Measurements from ENCODE around the gene ZNF789. TPM values are rescaled to one million over a fixed set of nuclear protein-coding genes. Genes with fewer than 3 reads are reported as not detected.
A peak's percentile ranks its signal among the peaks of the same experiment; 100 is the strongest.

Gene ZNF789
- total and polyA plus RNA-seq, 9 of the 15 experiments (the other 6 are each of a cell fraction or from before 2014, with no cell fraction given): 6.1 to 57.0 (median 24.8) TPM

DNA sequence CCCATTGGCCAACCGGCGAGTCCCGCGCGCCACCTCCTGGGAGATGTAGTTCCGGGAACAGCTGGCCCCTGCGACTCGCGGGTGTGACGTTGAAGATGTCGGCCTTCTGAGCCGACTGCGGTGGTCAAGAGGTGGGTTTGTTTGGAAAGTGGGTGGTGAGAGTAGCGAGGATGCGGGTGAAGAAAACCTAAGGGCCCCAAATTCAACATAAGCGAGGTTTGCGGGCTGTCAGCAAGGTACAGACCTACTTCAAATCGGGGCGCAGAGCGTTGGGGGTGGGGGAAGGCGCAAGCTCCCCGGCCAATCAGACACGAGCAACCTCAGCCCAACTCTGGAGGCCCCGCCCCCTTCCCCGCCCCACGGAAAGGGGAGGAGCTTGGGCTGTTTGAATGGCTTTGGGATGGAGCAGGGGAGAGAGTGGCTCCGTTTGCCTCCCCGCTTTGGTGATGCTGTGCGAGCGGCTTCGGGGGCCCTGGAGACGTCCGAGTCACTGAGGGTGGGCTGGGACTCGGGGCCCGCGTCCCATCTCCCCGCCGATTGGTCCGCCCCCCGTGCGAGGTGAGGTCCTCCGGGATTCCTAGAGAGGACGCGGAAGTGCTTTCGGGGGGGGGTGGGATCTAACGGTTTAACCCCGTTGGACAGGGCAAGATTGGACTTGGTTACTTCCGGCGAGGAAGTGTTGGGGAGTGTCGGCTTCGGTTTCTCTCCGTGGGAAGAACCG is 32.1 kb downstream of the ZNF789 start, which contains the start of gene ZKSCAN5 (continued):
- TF ChIP-seq, protein P1, sequence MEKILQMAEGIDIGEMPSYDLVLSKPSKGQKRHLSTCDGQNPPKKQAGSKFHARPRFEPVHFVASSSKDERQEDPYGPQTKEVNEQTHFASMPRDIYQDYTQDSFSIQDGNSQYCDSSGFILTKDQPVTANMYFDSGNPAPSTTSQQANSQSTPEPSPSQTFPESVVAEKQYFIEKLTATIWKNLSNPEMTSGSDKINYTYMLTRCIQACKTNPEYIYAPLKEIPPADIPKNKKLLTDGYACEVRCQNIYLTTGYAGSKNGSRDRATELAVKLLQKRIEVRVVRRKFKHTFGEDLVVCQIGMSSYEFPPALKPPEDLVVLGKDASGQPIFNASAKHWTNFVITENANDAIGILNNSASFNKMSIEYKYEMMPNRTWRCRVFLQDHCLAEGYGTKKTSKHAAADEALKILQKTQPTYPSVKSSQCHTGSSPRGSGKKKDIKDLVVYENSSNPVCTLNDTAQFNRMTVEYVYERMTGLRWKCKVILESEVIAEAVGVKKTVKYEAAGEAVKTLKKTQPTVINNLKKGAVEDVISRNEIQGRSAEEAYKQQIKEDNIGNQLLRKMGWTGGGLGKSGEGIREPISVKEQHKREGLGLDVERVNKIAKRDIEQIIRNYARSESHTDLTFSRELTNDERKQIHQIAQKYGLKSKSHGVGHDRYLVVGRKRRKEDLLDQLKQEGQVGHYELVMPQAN (IDR thresholded peaks at IDR 0.05; ENCODE audit: borderline replicate concordance): no peak; the same call in 1 of the 2 replicates
- TF ChIP-seq, protein P2, sequence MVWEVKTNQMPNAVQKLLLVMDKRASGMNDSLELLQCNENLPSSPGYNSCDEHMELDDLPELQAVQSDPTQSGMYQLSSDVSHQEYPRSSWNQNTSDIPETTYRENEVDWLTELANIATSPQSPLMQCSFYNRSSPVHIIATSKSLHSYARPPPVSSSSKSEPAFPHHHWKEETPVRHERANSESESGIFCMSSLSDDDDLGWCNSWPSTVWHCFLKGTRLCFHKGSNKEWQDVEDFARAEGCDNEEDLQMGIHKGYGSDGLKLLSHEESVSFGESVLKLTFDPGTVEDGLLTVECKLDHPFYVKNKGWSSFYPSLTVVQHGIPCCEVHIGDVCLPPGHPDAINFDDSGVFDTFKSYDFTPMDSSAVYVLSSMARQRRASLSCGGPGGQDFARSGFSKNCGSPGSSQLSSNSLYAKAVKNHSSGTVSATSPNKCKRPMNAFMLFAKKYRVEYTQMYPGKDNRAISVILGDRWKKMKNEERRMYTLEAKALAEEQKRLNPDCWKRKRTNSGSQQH (CRISPR knock-in tag; IDR thresholded peaks at IDR 0.05): no peak
- TF ChIP-seq SUPT5H (IDR thresholded peaks at IDR 0.05) (peak; percentile 89), ATF1 (CRISPR knock-in tag; IDR thresholded peaks at IDR 0.05) (peak; percentile 44; the same call in 1 of the 2 replicates), ATF1 (tag; IDR thresholded peaks at IDR 0.05) (peak; percentile 97), SRSF9 (IDR thresholded peaks at IDR 0.05; ENCODE audit: borderline replicate concordance, low read depth, low read length) (no peak), RFX5 (IDR thresholded peaks at IDR 0.05; ENCODE audit: low read depth, low read length) (peak; percentile 22; the same call in 1 of the 2 replicates), ZKSCAN8 (CRISPR knock-in tag; IDR thresholded peaks at IDR 0.05) (no peak), SMARCB1 (IDR thresholded peaks at IDR 0.05; ENCODE audit: insufficient read length, low read depth) (no peak), KAT2B (IDR thresholded peaks at IDR 0.05; ENCODE audit: low read depth, low read length) (no peak)
- TF ChIP-seq, protein P3, sequence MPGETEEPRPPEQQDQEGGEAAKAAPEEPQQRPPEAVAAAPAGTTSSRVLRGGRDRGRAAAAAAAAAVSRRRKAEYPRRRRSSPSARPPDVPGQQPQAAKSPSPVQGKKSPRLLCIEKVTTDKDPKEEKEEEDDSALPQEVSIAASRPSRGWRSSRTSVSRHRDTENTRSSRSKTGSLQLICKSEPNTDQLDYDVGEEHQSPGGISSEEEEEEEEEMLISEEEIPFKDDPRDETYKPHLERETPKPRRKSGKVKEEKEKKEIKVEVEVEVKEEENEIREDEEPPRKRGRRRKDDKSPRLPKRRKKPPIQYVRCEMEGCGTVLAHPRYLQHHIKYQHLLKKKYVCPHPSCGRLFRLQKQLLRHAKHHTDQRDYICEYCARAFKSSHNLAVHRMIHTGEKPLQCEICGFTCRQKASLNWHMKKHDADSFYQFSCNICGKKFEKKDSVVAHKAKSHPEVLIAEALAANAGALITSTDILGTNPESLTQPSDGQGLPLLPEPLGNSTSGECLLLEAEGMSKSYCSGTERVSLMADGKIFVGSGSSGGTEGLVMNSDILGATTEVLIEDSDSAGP (CRISPR knock-in tag; IDR thresholded peaks at IDR 0.05): no peak
- TF ChIP-seq, protein P4, sequence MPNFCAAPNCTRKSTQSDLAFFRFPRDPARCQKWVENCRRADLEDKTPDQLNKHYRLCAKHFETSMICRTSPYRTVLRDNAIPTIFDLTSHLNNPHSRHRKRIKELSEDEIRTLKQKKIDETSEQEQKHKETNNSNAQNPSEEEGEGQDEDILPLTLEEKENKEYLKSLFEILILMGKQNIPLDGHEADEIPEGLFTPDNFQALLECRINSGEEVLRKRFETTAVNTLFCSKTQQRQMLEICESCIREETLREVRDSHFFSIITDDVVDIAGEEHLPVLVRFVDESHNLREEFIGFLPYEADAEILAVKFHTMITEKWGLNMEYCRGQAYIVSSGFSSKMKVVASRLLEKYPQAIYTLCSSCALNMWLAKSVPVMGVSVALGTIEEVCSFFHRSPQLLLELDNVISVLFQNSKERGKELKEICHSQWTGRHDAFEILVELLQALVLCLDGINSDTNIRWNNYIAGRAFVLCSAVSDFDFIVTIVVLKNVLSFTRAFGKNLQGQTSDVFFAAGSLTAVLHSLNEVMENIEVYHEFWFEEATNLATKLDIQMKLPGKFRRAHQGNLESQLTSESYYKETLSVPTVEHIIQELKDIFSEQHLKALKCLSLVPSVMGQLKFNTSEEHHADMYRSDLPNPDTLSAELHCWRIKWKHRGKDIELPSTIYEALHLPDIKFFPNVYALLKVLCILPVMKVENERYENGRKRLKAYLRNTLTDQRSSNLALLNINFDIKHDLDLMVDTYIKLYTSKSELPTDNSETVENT (CRISPR knock-in tag; IDR thresholded peaks at IDR 0.05): peak; percentile 100
- TF ChIP-seq, protein P5, sequence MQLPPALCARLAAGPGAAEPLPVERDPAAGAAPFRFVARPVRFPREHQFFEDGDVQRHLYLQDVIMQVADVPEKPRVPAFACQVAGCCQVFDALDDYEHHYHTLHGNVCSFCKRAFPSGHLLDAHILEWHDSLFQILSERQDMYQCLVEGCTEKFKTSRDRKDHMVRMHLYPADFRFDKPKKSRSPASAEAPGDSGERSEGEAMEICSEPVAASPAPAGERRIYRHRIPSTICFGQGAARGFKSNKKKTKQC (CRISPR knock-in tag; IDR thresholded peaks at IDR 0.05): no peak
- TF ChIP-seq, protein P6, sequence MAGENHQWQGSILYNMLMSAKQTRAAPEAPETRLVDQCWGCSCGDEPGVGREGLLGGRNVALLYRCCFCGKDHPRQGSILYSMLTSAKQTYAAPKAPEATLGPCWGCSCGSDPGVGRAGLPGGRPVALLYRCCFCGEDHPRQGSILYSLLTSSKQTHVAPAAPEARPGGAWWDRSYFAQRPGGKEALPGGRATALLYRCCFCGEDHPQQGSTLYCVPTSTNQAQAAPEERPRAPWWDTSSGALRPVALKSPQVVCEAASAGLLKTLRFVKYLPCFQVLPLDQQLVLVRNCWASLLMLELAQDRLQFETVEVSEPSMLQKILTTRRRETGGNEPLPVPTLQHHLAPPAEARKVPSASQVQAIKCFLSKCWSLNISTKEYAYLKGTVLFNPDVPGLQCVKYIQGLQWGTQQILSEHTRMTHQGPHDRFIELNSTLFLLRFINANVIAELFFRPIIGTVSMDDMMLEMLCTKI (IDR thresholded peaks at IDR 0.05; ENCODE audit: partially characterized antibody): no peak
- TF ChIP-seq, protein P7, sequence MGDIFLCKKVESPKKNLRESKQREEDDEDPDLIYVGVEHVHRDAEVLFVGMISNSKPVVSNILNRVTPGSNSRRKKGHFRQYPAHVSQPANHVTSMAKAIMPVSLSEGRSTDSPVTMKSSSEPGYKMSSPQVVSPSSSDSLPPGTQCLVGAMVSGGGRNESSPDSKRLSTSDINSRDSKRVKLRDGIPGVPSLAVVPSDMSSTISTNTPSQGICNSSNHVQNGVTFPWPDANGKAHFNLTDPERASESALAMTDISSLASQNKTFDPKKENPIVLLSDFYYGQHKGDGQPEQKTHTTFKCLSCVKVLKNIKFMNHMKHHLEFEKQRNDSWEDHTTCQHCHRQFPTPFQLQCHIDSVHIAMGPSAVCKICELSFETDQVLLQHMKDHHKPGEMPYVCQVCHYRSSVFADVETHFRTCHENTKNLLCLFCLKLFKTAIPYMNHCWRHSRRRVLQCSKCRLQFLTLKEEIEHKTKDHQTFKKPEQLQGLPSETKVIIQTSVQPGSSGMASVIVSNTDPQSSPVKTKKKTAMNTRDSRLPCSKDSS (IDR thresholded peaks at IDR 0.05; ENCODE audit: low read depth, partially characterized antibody): no peak

All from K562 (cell line).